ENCODE measurements around the gene TIMM17B. TPM values are rescaled to one million over a fixed set of nuclear protein-coding genes. Genes with fewer than 3 reads are reported as not detected.

Gene TIMM17B
- total RNA-seq, 4 donors from 2014 or later = 4.1 to 29.5 (median 17.2) TPM

DNA sequence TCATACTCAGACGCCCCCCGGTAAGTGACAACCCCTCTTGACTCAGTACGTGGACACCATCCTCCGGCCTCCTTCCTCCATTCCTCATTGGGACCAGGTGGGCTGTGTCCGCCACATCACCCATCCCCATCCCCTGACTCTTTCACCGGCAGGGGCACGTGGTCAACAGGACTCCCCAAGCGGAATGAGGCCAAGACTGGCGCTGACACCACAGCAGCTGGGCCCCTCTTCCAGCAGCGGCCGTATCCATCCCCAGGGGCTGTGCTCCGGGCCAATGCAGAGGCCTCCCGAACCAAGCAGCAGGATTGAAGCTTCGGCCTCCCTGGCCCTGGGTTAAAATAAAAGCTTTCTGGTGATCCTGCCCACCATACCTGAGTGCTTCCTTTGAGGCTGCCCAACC is 5.2 kb upstream of the TIMM17B start:
- Histone ChIP-seq H3K27ac (no peak overlapping the region), H3K27me3 (no peaks in the 10 kb centered on the region), H3K4me3 (no peak overlapping the region), H3K9me3 (no peaks in the 10 kb centered on the region), H3K4me1 (no peaks in the 10 kb centered on the region), H3K36me3 (no peaks in the 10 kb centered on the region)
- intact Hi-C loops (cut with DNase I; ENCODE audit: low total_unique reads) = no loop called here
- DNase-seq = no peak
- TF ChIP-seq POLR2A (IDR thresholded peaks at IDR 0.05) = no peak
- TF ChIP-seq, protein P1, sequence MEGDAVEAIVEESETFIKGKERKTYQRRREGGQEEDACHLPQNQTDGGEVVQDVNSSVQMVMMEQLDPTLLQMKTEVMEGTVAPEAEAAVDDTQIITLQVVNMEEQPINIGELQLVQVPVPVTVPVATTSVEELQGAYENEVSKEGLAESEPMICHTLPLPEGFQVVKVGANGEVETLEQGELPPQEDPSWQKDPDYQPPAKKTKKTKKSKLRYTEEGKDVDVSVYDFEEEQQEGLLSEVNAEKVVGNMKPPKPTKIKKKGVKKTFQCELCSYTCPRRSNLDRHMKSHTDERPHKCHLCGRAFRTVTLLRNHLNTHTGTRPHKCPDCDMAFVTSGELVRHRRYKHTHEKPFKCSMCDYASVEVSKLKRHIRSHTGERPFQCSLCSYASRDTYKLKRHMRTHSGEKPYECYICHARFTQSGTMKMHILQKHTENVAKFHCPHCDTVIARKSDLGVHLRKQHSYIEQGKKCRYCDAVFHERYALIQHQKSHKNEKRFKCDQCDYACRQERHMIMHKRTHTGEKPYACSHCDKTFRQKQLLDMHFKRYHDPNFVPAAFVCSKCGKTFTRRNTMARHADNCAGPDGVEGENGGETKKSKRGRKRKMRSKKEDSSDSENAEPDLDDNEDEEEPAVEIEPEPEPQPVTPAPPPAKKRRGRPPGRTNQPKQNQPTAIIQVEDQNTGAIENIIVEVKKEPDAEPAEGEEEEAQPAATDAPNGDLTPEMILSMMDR (IDR thresholded peaks at IDR 0.05) = no peak

DNA sequence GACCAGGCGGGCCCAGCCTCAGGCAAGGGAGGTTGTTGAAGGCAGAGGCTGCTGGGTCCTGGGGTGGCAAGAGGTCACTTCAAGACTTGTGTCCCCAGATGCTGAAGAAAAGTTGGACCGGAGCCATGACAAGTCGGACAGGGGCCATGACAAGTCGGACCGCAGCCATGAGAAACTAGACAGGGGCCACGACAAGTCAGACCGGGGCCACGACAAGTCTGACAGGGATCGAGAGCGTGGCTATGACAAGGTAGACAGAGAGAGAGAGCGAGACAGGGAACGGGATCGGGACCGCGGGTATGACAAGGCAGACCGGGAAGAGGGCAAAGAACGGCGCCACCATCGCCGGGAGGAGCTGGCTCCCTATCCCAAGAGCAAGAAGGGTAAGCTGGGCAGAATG is 4.6 kb upstream of the TIMM17B start:
- no peaks in the 10 kb centered on the region for H3K9me3 ChIP-seq
- intact Hi-C loops (cut with DNase I; ENCODE audit: low total_unique reads) = no loop called here
- H3K4me3 ChIP-seq = no peak overlapping the region
- H3K27me3 ChIP-seq = no peaks in the 10 kb centered on the region
- TF ChIP-seq, protein P1 (IDR thresholded peaks at IDR 0.05) = no peak
- TF ChIP-seq POLR2A (IDR thresholded peaks at IDR 0.05) = no peak
- no peak for DNase-seq
- no peak overlapping the region for H3K27ac ChIP-seq
- no peaks in the 10 kb centered on the region for H3K4me1 ChIP-seq
- no peaks in the 10 kb centered on the region for H3K36me3 ChIP-seq

DNA sequence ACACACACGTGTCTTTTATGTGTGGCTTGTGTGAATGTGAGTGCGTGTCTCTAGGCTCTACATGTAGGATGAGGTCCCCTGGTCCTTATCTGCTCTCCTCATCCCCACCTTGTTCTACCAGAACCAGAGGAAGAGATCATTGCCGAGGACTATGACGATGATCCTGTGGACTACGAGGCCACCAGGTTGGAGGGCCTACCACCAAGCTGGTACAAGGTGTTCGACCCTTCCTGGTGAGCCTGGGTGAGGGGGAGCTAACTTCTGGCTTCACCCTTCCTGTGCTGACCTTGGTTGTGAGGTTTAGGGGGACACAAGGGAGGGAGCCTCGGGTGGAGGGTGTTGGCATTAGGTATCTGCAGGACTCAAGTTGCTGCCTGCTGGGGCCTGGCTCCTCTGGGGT is 3.5 kb upstream of the TIMM17B start:
- Histone ChIP-seq H3K27ac (no peak overlapping the region), H3K27me3 (no peaks in the 10 kb centered on the region), H3K9me3 (no peaks in the 10 kb centered on the region), H3K4me1 (no peaks in the 10 kb centered on the region), H3K36me3 (no peaks in the 10 kb centered on the region), H3K4me3 (no peak overlapping the region)
- no peak for DNase-seq
- intact Hi-C loops (cut with DNase I; ENCODE audit: low total_unique reads) = no loop called here
- TF ChIP-seq POLR2A (IDR thresholded peaks at IDR 0.05) = no peak
- TF ChIP-seq, protein P1 (IDR thresholded peaks at IDR 0.05) = no peak

DNA sequence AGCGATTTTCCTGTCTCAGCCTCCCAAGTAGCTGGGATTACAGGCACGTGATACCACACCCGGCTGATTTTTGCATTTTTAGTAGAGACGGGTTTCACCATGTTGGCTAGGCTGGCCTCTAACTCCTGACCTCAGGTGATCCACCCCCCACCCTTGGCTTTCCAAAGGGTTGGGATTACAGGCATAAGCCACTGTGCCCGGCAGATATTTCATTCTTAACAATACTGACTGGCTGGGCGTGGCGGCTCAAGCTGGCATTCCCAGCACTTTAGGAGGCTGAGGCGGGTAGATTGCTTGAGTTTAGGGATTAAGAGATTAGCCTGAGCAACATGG is 1.5 kb upstream of the TIMM17B start:
- intact Hi-C loops (cut with DNase I; ENCODE audit: low total_unique reads) = no loop called here

DNA sequence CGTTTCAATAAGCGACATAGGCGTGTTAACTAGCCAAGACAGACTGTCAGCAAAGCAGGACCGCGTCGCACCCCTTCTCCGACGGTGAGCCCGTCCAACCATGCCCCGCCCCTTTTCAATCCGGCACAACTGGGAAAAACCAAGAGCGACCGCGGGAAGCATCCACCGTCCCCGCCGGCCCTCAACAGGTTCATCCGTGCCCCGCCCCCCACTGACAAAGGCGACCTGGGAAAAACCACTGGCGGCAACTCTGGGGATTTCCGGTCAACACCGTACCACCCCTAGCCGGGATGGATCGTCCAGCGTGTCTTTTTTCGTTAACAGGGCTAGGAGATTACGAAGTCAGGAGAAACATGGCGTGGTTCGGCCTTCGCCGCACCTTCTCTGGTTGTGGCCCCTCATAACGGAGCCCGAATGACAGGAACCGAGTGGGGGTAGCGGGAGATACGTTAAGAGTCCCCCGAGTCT is 377 bp downstream of the TIMM17B start:
- intact Hi-C loops (cut with DNase I; ENCODE audit: low total_unique reads) = no loop called here
- no peak for TF ChIP-seq POLR2A (IDR thresholded peaks at IDR 0.05)
- TF ChIP-seq, protein P1 (IDR thresholded peaks at IDR 0.05) = no peak

More for the DNA sequence above, 1.5 kb upstream of the TIMM17B start:
- Histone ChIP-seq H3K27me3 (no peaks in the 10 kb centered on the region), H3K9me3 (no peaks in the 10 kb centered on the region), H3K4me3 (no peak overlapping the region), H3K4me1 (no peaks in the 10 kb centered on the region), H3K36me3 (no peaks in the 10 kb centered on the region), H3K27ac (no peak overlapping the region)
- TF ChIP-seq, protein P1 (IDR thresholded peaks at IDR 0.05) = no peak
- no peak for TF ChIP-seq POLR2A (IDR thresholded peaks at IDR 0.05)
- no peak for DNase-seq

More for the DNA sequence above, 377 bp downstream of the TIMM17B start:
- Histone ChIP-seq H3K4me1 (no peaks in the 10 kb centered on the region), H3K27ac (peak overlapping the region; percentile 86 to 95), H3K36me3 (no peaks in the 10 kb centered on the region), H3K27me3 (no peaks in the 10 kb centered on the region), H3K9me3 (no peaks in the 10 kb centered on the region), H3K4me3 (peak overlapping the region; percentile 54 to 59)
- peak; percentile 78 to 82 for DNase-seq
